CMK (cell line): Measurements from ENCODE around the gene RIN3.

Experiments used
- DNase-seq: peaks from one replicate; pipeline ENCODE4 v3.0.0-alpha.2; 2010; ENCODE audit warnings: low read depth

RIN3 gene

DNA sequence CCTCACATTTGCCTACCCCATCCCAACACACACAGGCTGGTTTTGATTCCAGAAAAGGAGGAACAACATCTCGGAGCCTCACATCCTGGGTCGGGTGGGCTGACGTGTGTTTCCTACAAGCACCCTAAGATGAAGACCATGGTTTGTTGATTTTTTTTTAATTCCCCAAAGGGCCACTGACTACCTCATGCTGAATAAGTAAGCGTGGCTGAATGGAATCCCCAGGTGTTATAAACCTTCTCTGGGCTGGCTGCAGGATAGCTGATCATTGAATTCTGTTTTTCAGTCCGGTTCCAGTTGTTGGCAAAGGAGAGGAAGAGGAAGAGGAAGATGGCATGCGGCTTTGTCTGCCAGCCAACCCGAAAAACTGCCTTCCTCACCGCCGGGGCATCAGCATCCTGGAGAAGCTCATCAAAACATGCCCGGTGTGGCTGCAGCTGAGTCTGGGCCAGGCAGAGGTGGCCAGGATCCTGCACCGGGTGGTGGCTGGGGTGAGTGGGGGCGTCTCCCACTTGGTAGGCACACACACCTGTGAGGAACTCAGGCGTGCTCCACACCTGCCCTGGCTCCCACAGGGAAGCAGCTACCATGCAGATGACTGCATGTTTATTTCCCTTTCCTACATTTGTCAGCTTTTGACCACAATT, 42.0 kb downstream of the RIN3 start:
- DNase-seq: no peak

DNA sequence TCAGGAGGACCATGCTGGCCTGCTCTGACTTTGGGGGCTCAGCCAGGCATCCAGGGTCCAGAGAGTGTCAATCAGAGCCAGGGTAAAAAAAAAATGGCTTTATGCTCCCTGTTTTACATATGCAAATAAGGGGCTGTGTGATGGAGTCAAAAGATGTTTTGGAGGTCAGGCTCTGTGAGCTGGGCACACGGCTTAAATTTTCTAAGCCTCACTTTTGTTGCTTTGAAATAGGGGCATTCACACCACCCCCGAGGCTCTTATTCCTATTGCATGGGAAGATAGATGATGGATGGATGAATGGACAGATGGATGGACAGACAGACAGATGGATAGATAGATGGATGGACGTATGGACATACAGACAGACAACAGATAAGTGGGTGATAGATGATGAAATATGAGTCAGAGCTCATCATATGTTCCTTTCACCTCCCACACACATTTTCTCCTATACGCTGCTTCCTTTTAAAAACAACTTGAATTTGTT, 42.7 kb downstream of the RIN3 start:
- no peak for DNase-seq

DNA sequence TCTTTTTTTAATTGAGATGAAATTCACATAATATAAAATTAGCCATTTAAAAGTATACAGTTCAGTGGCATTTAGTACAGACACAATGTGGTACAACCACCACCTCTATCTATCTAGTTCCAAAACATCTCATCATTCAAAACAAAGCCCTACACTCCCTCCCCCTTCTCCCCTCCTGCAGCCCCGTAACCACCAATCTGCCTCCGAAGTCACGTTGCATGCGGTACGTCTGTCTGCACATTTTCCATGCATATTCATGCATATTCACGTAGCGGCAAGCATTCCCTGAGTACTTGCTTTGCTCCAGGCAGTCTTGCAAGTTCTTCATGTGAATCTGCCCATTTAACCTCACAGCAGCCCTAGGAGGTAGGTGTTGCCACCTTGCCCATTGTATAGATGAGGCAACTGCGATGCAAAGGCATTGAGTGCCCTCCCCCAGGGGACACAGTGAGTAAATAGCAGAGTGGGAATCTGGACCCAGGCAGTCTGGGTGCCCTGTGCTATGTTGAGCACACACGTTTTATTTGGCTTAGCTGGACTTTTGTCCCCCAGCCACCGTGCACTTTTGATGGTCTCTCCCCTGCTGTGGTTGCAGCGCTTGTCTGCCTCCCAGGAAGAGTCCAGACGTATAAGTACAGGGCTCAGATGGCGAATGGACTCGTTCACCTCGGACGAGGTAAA, 43.4 kb downstream of the RIN3 start:
- no peak for DNase-seq

DNA sequence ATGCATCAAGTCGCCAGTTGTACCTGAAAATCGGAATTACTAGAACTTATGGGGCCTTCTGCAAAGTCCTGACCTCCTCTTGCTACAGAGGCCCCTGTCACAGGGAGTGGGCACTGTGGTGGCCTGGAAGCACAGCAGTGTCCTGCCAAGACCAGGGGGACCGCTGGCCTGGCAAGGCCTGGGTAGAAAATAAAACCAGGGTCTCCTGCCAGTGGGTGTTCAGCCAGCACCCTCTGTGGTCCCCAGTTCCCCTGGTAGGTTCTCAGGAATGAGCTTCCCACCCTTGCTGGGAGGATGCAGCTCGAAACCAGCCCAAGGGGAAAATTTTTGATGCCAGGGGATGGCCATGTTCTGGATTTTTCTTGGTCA, 43.9 kb downstream of the RIN3 start:
- no peak for DNase-seq

GRCh38 chr14:92558319-92558718, 44.7 kb downstream of the RIN3 start:
- DNase-seq: no peak

- no peak for DNase-seq
Measured at GRCh38 chr14:92559486-92559885, 45.9 kb downstream of the RIN3 start.

DNA sequence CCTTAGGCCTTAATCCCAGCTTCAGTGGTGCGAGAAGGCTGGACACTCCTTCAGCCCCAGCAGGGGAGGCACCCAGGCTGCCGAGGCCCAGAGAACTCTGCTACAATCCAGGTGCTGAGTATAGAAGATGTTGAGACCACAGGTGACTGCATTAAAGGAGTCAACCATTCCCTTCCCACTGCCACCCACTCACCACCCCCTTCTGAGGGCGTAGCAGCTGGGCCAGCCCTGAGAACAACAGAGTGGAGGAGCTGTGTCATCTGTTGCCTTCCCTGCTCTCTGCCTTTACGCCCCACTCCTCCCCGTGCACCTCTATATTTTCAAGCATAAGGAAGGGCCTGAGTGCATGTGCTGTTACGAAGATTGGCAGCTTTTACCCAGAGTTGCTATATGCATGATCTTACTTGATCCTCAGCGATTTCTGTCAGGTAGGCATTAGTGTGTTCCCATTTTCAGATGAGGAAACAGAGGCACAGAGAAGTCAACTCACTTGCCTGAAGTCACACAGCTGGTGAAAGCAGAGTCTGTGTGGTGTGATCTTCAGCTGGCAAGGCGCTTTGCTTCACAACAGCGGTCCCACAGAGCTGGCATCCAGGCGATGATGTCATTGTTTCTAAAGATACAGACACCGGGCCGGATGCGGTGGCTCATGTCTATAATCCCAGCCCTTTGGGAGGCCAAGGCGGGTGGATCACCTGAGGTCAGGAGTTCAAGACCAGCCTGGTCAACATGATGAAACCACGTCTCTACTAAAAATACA, 46.7 kb downstream of the RIN3 start:
- DNase-seq: no peak

DNA sequence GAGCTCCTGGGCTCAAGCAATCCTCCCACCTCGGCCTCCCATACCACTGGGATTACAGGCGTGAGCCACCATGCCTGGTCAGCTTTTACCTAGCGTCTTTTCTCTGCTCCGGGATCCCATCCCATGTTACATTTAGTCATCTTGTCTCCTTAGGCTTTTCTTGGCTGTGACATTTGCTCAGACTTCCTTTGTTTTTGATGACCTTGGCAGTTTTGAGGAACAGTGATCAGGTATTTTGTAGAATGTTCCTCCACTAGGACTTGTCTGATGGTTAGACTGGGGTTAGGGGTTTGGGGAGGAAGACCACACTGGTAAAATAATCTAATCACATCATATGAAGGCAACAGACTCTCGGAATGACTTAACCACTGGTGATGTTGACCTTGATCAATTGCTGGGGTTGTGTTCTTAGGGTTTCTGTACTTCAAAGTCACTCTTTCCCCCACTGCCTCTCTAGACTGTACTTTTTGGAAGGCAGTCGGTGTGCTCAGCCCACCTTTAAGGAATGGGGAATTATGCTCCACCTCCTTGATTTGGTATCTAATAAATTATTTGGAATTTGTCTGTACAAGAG, 48.4 kb downstream of the RIN3 start:
- DNase-seq: no peak

- no peak for DNase-seq
Measured at GRCh38 chr14:92563359-92563758, 49.8 kb downstream of the RIN3 start.

GRCh38 chr14:92563765-92564285, 50.2 kb downstream of the RIN3 start:
- DNase-seq: no peak

GRCh38 chr14:92564344-92565039, 50.9 kb downstream of the RIN3 start:
- no peak for DNase-seq

- no peak for DNase-seq
Measured at GRCh38 chr14:92565040-92565717, 51.6 kb downstream of the RIN3 start.

DNA sequence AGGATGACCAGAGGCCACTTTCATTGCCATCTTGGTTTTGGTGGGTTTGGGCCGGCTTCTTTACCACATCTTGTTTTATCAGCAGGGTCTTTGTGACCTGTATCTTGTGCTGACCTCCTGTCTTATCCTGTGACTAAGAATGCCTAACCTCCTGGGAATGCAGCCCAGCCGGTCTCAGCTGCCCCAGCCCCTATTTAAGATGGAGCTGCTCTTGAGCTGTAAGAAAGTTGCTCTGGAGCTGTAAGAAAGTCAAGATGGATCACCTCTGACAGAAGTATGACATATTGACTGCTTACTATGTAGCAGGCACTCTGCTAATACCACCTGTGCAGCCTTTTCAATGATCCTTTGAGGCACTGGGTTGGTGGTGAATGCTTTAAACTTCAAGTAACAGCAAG, 52.1 kb downstream of the RIN3 start:
- DNase-seq: no peak

GRCh38 chr14:92567173-92567725, 53.7 kb downstream of the RIN3 start:
- DNase-seq: no peak

DNA sequence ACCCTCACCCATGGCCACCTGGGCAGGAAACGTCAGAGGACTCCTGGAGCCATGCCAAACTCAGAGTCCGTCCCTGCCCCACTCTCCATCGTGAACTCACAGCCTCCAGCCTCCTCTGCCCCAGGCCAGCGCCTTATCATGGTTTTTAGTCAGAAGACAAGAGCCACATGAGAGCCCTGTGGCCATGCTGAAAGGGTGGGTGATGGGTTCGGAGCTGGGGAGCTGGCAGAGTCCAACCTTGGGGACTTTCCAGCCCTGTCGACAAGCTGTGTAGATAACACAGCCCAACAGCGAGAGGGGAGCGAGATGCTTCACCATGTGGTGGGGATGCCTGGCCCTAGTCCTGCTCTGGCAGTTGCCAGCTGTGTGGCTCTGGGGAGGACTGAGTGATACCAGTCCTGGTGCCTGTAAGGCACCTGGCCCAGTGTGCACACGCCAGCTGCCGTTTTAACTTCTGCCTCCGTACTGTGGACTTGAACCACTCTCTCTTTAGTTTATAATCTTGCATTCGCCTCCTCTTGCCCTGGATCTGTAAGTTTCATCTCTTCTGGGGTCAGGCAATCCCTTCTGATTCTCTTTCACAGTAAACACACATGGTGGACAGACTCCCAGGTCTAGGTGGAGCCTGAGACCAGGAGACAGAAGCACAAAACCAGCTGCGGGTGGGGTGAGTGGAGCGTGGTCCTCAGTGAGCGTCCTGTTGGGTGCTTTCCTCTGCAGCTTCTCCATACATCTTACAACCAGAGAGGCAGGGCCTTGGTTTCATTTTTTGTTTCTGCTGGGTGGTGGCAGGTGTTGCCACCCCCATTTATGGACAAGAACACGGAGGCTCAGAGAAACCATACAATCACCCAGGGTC, 55.3 kb downstream of the RIN3 start:
- DNase-seq: no peak

- DNase-seq: no peak
Measured at GRCh38 chr14:92570674-92571262, 57.2 kb downstream of the RIN3 start.

DNA sequence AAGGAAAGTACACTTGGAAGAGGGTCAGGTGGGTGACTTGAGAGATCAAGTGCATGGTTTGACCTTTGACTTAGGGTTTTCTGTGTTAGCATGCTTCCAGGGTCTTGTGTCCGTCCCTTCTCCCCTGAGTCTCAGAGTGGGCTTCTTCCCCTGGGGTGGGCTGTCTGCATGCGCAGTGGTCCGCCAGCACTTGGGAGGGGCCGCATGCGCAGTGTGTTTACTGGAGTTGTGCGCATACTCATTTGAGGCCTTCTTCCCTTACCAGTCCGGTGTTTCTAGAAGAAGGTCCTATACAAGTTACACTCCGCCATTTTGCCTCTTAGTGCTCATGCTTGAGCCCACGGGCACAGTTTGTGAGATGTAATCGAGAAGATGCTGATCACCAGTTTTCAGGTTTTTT, 58.5 kb downstream of the RIN3 start:
- no peak for DNase-seq

DNA sequence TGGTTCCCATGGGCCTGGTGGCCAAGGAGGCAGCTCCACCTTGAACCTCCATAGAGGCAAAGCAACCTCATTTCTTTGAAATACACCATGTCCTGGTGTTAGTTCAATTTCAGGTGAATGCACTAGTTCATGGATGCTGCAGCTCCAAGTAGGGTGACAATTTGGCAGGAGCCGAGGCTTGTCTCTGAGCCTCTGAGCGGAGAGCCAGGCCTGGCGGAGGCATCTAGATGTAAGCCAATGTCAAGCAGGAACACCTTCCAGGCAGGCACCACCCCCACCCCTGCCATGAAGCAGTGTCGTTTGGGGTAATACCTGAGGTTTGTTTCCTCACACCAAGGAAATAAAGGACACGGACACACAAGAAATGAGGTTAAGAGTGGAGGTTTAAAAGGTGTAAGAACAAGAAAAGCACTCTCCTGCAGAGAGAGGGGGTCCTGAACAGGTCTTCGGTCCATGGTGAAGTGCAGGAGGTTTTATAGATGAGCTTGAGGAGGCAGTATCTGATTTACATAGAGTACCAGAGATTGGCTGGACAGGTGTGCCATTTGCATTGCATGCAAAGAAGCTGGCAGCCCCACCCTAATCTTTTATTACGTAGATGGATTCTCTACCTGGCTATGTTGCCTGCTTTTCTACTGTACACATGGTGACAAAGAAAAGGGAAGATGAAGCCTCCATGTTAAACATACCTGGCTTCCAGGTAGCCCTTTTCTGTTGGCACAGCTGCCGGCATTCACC, 60.3 kb downstream of the RIN3 start:
- no peak for DNase-seq
